ENCODE data around the gene CDKN1C. TPM values are rescaled to one million over a fixed set of nuclear protein-coding genes. Genes with fewer than 3 reads are reported as not detected.

Gene CDKN1C
- total RNA-seq, 1 donor from 2014 or later, result 1.4 TPM

GRCh38 chr11:2926611-2927051, 41.1 kb upstream of the CDKN1C start:
- CTCF ChIA-PET, result no interaction called here
- no peaks in the 10 kb centered on the region for H3K36me3 Mint-ChIP-seq (ENCODE audit: low read depth)
- POLR2A ChIA-PET, result no interaction called here

DNA sequence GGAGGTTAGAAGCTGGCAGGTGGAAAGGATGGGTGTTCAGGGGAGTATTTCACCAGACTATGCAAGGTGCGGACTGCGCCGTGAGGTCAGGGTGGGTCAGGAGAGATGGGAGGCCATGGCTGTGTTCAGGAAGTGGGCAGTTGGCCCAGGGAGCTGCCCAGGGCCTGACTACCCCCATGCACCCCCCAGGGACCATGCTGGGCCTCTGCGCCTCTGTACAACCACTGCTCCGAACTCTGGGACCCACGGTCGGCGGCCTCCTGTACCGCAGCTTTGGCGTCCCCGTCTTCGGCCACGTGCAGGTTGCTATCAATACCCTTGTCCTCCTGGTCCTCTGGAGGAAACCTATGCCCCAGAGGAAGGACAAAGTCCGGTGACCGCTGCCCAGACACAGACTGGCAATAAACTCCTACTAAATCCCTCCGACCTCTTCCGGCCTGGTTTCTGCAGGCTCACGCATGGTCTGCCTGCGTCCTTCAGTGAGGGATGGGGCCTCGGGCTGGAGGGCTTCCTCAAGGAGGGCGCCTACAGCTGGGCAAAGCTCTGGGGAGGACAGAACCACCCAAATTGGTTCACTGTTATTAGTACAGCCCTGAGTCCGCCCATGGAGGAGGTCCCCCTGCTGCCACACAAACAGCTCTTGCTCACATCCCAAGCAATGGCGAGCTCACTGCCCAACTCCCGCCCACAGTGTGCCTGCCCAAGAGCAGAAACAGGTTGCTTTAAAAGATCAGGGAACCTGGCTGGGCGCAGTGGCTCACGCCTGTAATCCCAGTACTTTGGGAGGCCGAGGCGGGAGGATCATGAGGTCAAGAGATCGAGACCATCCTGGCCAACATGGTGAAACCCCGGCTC, 39.5 kb upstream of the CDKN1C start:
- H3K4me1 Mint-ChIP-seq, result peaks cover 10% of the 10 kb centered on the region
- H3K36me3 Mint-ChIP-seq (ENCODE audit: low read depth), result no peaks in the 10 kb centered on the region
- H3K9me3 Mint-ChIP-seq, result no peaks in the 10 kb centered on the region
- H3K27me3 Mint-ChIP-seq, result peaks cover 19% of the 10 kb centered on the region
- ChIA-PET CTCF (no interaction called here), POLR2A (interaction anchor here (0.9 kb wide), 1 partner anchor 37 kb away, joined by 3 read pairs; no protein-coding TSS in a partner anchor)
- DNase-seq, result no peak
- no peak for TF ChIP-seq CTCF (IDR thresholded peaks at IDR 0.05)
- H3K27ac Mint-ChIP-seq, result no peak overlapping the region
- ATAC-seq (ENCODE audit: low read depth), result no peak
- no peak overlapping the region for H3K4me3 Mint-ChIP-seq
- intact Hi-C loops (cut with micrococcal nuclease), result no loop called here

More at GRCh38 chr11:2926611-2927051, 41.1 kb upstream of the CDKN1C start:
- Mint-ChIP-seq H3K27me3 (peaks cover 23% of the 10 kb centered on the region), H3K4me3 (no peak overlapping the region), H3K4me1 (peaks cover 15% of the 10 kb centered on the region), H3K9me3 (no peaks in the 10 kb centered on the region), H3K27ac (no peak overlapping the region)
- ATAC-seq (ENCODE audit: low read depth) (no peak), DNase-seq (no peak)
- intact Hi-C loops (cut with micrococcal nuclease), result no loop called here
- TF ChIP-seq CTCF (IDR thresholded peaks at IDR 0.05), result no peak

- Mint-ChIP-seq H3K9me3 (no peaks in the 10 kb centered on the region), H3K4me1 (peaks cover 7% of the 10 kb centered on the region), H3K4me3 (no peak overlapping the region), H3K27me3 (peaks cover 17% of the 10 kb centered on the region), H3K36me3 (ENCODE audit: low read depth) (no peaks in the 10 kb centered on the region), H3K27ac (no peak overlapping the region)
- ATAC-seq (ENCODE audit: low read depth), result no peak
- intact Hi-C loops (cut with micrococcal nuclease), result no loop called here
- ChIA-PET POLR2A (interaction anchor here (0.9 kb wide), 1 partner anchor 36 kb away, joined by 3 read pairs; no protein-coding TSS in a partner anchor), CTCF (no interaction called here)
- TF ChIP-seq CTCF (IDR thresholded peaks at IDR 0.05), result no peak
- no peak for DNase-seq
Measured at GRCh38 chr11:2924381-2924780, 38.8 kb upstream of the CDKN1C start.

DNA sequence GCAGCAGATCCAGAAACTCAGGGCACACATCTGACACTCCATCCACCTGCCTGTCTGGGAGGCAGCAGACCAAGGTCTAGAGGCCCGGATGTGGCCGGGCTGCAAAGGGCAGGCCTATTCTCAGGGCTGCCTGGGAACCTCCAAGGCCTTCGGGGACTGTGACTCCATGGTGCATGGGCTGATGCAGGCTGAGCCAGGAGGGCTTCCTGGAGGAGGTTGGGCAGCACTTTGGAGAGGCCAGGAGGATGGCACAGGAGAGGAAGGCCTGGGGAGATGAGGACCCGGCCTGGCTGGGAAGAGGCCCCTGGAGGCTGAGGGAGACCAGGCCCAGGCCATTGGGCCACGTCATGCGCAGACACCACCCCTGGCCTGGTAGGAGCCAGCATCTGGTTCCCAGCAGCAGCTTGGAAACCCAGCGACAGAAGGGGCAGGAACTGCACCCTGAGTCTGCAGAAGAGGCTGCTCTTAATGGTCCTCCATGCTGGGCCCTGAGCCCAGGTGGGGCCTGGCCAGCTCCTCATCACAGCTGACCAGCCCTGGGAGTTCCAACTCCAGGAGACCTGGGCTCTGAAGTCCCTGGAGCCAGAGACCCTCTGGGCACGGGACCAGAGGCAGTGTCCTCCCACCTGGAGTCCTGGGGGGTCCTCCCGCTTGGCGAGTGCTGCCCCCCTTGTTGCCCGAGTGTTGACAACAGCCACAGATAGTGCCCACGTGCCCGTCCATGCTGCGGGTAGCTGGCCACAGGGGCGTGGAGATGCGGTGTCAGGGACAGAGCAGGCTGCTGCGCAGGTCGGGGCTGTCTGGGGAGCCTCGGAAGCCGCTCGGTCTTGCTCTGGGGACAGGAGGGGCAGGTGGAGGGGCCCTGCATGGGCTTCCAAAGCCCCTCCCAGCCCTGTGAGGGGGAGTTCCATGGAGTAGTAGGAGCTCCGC, 38.1 kb upstream of the CDKN1C start:
- TF ChIP-seq CTCF (IDR thresholded peaks at IDR 0.05), result no peak
- no peaks in the 10 kb centered on the region for H3K36me3 Mint-ChIP-seq (ENCODE audit: low read depth)
- DNase-seq, result no peak
- H3K27me3 Mint-ChIP-seq, result peaks cover 13% of the 10 kb centered on the region
- ATAC-seq (ENCODE audit: low read depth), result no peak
- intact Hi-C loops (cut with micrococcal nuclease), result no loop called here
- H3K4me3 Mint-ChIP-seq, result no peak overlapping the region
- CTCF ChIA-PET, result no interaction called here
- H3K4me1 Mint-ChIP-seq, result peaks cover 5% of the 10 kb centered on the region
- POLR2A ChIA-PET, result no interaction called here
- no peaks in the 10 kb centered on the region for H3K9me3 Mint-ChIP-seq
- no peak overlapping the region for H3K27ac Mint-ChIP-seq

DNA sequence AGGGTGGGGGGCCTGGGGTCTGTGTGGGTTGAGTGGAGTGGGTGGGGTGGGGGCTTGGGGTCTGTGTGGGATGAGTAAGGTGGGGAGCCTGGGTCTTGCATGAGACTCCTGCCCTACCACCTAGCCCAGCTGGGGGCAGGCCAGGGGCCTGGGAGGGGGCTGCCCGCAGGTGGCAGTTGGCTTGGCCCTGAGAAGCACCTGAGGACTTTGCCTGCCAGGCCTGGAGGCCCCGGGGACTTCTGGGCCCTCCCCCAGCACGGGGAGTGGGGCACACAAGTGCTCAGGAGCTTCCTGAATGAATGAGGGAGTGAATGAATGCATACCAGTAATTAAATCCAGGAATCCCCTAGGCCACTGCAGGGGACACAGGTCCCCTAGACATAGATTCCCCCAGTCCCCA, 37.1 kb upstream of the CDKN1C start:
- ChIA-PET POLR2A (no interaction called here), CTCF (interaction anchor here (0.6 kb wide), 1 partner anchor 149 kb away, joined by 3 read pairs; no protein-coding TSS in a partner anchor)
- Mint-ChIP-seq H3K36me3 (ENCODE audit: low read depth) (no peaks in the 10 kb centered on the region), H3K4me3 (no peak overlapping the region), H3K9me3 (no peaks in the 10 kb centered on the region), H3K27me3 (peaks cover 10% of the 10 kb centered on the region), H3K27ac (no peak overlapping the region), H3K4me1 (no peaks in the 10 kb centered on the region)
- intact Hi-C loops (cut with micrococcal nuclease), result no loop called here
- no peak for ATAC-seq (ENCODE audit: low read depth)
- no peak for TF ChIP-seq CTCF (IDR thresholded peaks at IDR 0.05)
- no peak for DNase-seq

Data from activated B cell treated with CpG ODN at 0.5 μM for 24 hours (primary cell).